WTC11 (cell line): Measurements from ENCODE around the gene PSMD14. TPM values are rescaled to one million over a fixed set of nuclear protein-coding genes. Genes with fewer than 3 reads are reported as not detected.
A peak's percentile ranks its signal among the peaks of the same experiment; 100 is the strongest.

ENCODE experiments used
- ATAC-seq: fragments of 200-7000 bp; cut with Tn5 transposase; 2 replicates; pipeline ENCODE4 v1.10.0; 2021; ENCODE audit warnings: mild to moderate bottlenecking, moderate library complexity
- CTCF ChIA-PET: fragments of 300-600 bp; sonication (Branson Sonifier 250); formaldehyde crosslinking; loops from one replicate; lab custom pipeline; 2021; ENCODE audit warnings: antibody characterized with exemption; lab: Charles Lee
- POLR2A ChIA-PET: fragments of 350-600 bp; sonication (Branson Sonifier 250); formaldehyde crosslinking; loops from one replicate; lab custom pipeline; 2021; ENCODE audit warnings: antibody characterized with exemption; lab: Charles Lee
- DNase-seq: peaks from one replicate; pipeline ENCODE4 v3.0.0; 2021; ENCODE audit warnings: low spot score
- H3K27ac Mint-ChIP-seq: 2 replicates; pipeline ENCODE4 v1.8.0; 2021; ENCODE audit warnings: mixed read lengths
- H3K27me3 Mint-ChIP-seq: 2 replicates; pipeline ENCODE4 v1.8.0; 2021; ENCODE audit warnings: low read depth, mild to moderate bottlenecking, moderate library complexity, mixed read lengths
- H3K36me3 Mint-ChIP-seq: 2 replicates; pipeline ENCODE4 v1.8.0; 2021; ENCODE audit warnings: mixed read lengths
- H3K4me1 Mint-ChIP-seq: 2 replicates; pipeline ENCODE4 v1.8.0; 2022; ENCODE audit warnings: mixed read lengths
- H3K4me3 Mint-ChIP-seq: 2 replicates; pipeline ENCODE4 v1.8.0; 2021; ENCODE audit warnings: mild to moderate bottlenecking, moderate library complexity, mixed read lengths
- H3K9me3 Mint-ChIP-seq: 2 replicates; pipeline ENCODE4 v1.8.0; 2021; ENCODE audit warnings: mixed read lengths
- ATF3 ChIP-seq: sonication (generic); formaldehyde crosslinking; conservative IDR thresholded peaks from 2 replicates; pipeline ENCODE4 v1.8.1; 2022; ENCODE audit warnings: mild to moderate bottlenecking, missing genetic modification reagents
- CTCF ChIP-seq: fragments of 200-600 bp; IDR thresholded peaks from 2 replicates; pipeline ENCODE4 v1.8.0; 2022; ENCODE audit warnings: antibody characterized with exemption
- ELF4 ChIP-seq: sonication (generic); formaldehyde crosslinking; IDR thresholded peaks from 2 replicates; pipeline ENCODE4 v1.8.1; 2022; ENCODE audit warnings: low read depth, mild to moderate bottlenecking, moderate library complexity, missing genetic modification reagents
- ERG ChIP-seq: fragments of 250-450 bp; sonication (Bioruptor Pico); IDR thresholded peaks from 2 replicates; pipeline ENCODE4 v1.8.0; 2021; ENCODE audit warnings: mild to moderate bottlenecking
- GABPB1 ChIP-seq: sonication (generic); formaldehyde crosslinking; IDR thresholded peaks from 2 replicates; pipeline ENCODE4 v1.8.1; 2023; ENCODE audit warnings: mild to moderate bottlenecking, missing genetic modification reagents
- HMGA2 ChIP-seq: fragments of 250-450 bp; sonication (Bioruptor Pico); IDR thresholded peaks from 2 replicates; pipeline ENCODE4 v1.4.0; 2021; ENCODE audit warnings: mild to moderate bottlenecking, moderate library complexity
- KAT7 ChIP-seq: sonication (generic); formaldehyde crosslinking; IDR thresholded peaks from 2 replicates; pipeline ENCODE4 v1.8.1; 2023; ENCODE audit warnings: missing genetic modification reagents, mild to moderate bottlenecking, borderline replicate concordance
- MAX ChIP-seq: sonication (generic); formaldehyde crosslinking; IDR thresholded peaks from 2 replicates; pipeline ENCODE4 v1.8.0; 2022; ENCODE audit warnings: mild to moderate bottlenecking, missing genetic modification reagents
- NFATC4 ChIP-seq: fragments of 250-450 bp; sonication (Bioruptor Pico); IDR thresholded peaks from 2 replicates; pipeline ENCODE4 v1.9.0; 2021; ENCODE audit warnings: mild to moderate bottlenecking
- NFE2L1 ChIP-seq: sonication (generic); formaldehyde crosslinking; IDR thresholded peaks from 2 replicates; pipeline ENCODE4 v1.8.1; 2023; ENCODE audit warnings: missing genetic modification reagents
- NR1H2 ChIP-seq: sonication (generic); formaldehyde crosslinking; IDR thresholded peaks from 2 replicates; pipeline ENCODE4 v1.9.0; 2021; ENCODE audit warnings: mild to moderate bottlenecking, moderate library complexity, missing genetic modification reagents
- RORB ChIP-seq: fragments of 250-450 bp; sonication (Bioruptor Pico); IDR thresholded peaks from 2 replicates; pipeline ENCODE4 v1.9.0; 2021; ENCODE audit warnings: mild to moderate bottlenecking
- TCF7 ChIP-seq: sonication (generic); formaldehyde crosslinking; IDR thresholded peaks from 2 replicates; pipeline ENCODE4 v1.8.0; 2022; ENCODE audit warnings: mild to moderate bottlenecking, low read depth, missing genetic modification reagents, moderate library complexity
- ZBTB21 ChIP-seq: sonication (generic); formaldehyde crosslinking; IDR thresholded peaks from 2 replicates; pipeline ENCODE4 v1.8.1; 2023; ENCODE audit warnings: mild to moderate bottlenecking, missing genetic modification reagents, borderline replicate concordance
- ZBTB43 ChIP-seq: sonication (generic); formaldehyde crosslinking; IDR thresholded peaks from 2 replicates; pipeline ENCODE4 v1.8.1; 2023; ENCODE audit warnings: mild to moderate bottlenecking, missing genetic modification reagents
- ZNF121 ChIP-seq: sonication (generic); formaldehyde crosslinking; IDR thresholded peaks from 2 replicates; pipeline ENCODE4 v1.8.0; 2023; ENCODE audit warnings: missing genetic modification reagents
- ZNF232 ChIP-seq: sonication (generic); formaldehyde crosslinking; IDR thresholded peaks from 2 replicates; pipeline ENCODE4 v1.8.0; 2022; ENCODE audit warnings: mild to moderate bottlenecking, missing genetic modification reagents
- ZNF281 ChIP-seq: sonication (generic); formaldehyde crosslinking; IDR thresholded peaks from 2 replicates; pipeline ENCODE4 v1.8.0; 2023; ENCODE audit warnings: mild to moderate bottlenecking, missing genetic modification reagents
- ZNF317 ChIP-seq: sonication (generic); formaldehyde crosslinking; IDR thresholded peaks from 2 replicates; pipeline ENCODE4 v1.8.1; 2023; ENCODE audit warnings: low read depth, mild to moderate bottlenecking, moderate library complexity, missing genetic modification reagents, borderline replicate concordance
- ZNF425 ChIP-seq: fragments of 250-450 bp; sonication (Bioruptor Pico); conservative IDR thresholded peaks from 2 replicates; pipeline ENCODE4 v1.9.0; 2021; ENCODE audit warnings: mild to moderate bottlenecking
- ZNF512 ChIP-seq: sonication (generic); formaldehyde crosslinking; IDR thresholded peaks from 2 replicates; pipeline ENCODE4 v1.8.1; 2022; ENCODE audit warnings: missing genetic modification reagents, borderline replicate concordance
- ZNF671 ChIP-seq: fragments of 250-450 bp; sonication (Bioruptor Pico); IDR thresholded peaks from 2 replicates; pipeline ENCODE4 v1.8.0; 2021; ENCODE audit warnings: mild to moderate bottlenecking
- total RNA-seq: library from RNA; stranded (reverse); gene quantifications from 3 replicates; pipeline ENCODE4 v1.2.3, GENCODE V29; 2021

Gene PSMD14
- total RNA-seq, 1 experiment from 2014 or later, result 80.5 TPM

GRCh38 chr2:161391737-161392506 lies 83.7 kb downstream of the PSMD14 start:
- Mint-ChIP-seq H3K4me1 (peaks cover 28% of the 10 kb centered on the region), H3K4me3 (no peak overlapping the region), H3K27me3 (no peaks in the 10 kb centered on the region), H3K27ac (peak overlapping the region; percentile 54; the same call in 1 of the 2 replicates), H3K36me3 (peaks cover 20% of the 10 kb centered on the region), H3K9me3 (no peaks in the 10 kb centered on the region)
- no peak for TF ChIP-seq ZNF121
- TF ChIP-seq ZNF317 (CRISPR knock-in tag), result no peak
- no peak for TF ChIP-seq KAT7 (CRISPR knock-in tag)
- TF ChIP-seq ZNF671 (CRISPR knock-in tag), result no peak
- no peak for TF ChIP-seq CTCF
- no peak for TF ChIP-seq ERG (CRISPR knock-in tag)
- TF ChIP-seq ZNF232 (CRISPR knock-in tag), result no peak
- no peak for TF ChIP-seq HMGA2 (CRISPR knock-in tag)
- TF ChIP-seq RORB (CRISPR knock-in tag), result no peak
- TF ChIP-seq ZNF512 (CRISPR knock-in tag), result no peak
- no peak for TF ChIP-seq NFATC4 (CRISPR knock-in tag)
- no peak for TF ChIP-seq NFE2L1 (CRISPR knock-in tag)
- no peak for TF ChIP-seq ATF3
- no peak for TF ChIP-seq ELF4 (CRISPR knock-in tag)
- DNase-seq (no peak), ATAC-seq (no peak)
- CTCF ChIA-PET, result no interaction called here
- POLR2A ChIA-PET, result no interaction called here

- Mint-ChIP-seq H3K27me3 (no peaks in the 10 kb centered on the region), H3K36me3 (peaks cover 20% of the 10 kb centered on the region), H3K4me1 (peaks cover 3% of the 10 kb centered on the region), H3K9me3 (no peaks in the 10 kb centered on the region), H3K27ac (no peak overlapping the region), H3K4me3 (no peak overlapping the region)
- DNase-seq (no peak), ATAC-seq (no peak)
- ChIA-PET CTCF (no interaction called here), POLR2A (no interaction called here)
- TF ChIP-seq ZBTB43 (no peak), NR1H2 (CRISPR knock-in tag) (no peak), ERG (CRISPR knock-in tag) (no peak), ZNF425 (no peak), MAX (no peak), ZBTB21 (CRISPR knock-in tag) (no peak), ELF4 (CRISPR knock-in tag) (no peak), GABPB1 (CRISPR knock-in tag) (no peak), ZNF281 (no peak), TCF7 (CRISPR knock-in tag) (no peak)
These were observed 91.9 kb downstream of the PSMD14 start for GRCh38 chr2:161400076-161400475.
